DMS114 treated with DMSO at 0.1 percent for 48 hours (cell line): ENCODE measurements around the gene GPR157.
"Not testable (repeated sequence)": the region's sequence is repeated elsewhere in the genome, so short reads cannot be mapped to it uniquely, and the experiment has no call there.

Source experiments
- DNase-seq: peaks from one replicate; lab custom pipeline; 2025; ENCODE audit not compliant: unreplicated experiment; lab: John Stamatoyannopoulos, UW

Gene GPR157, protein sequence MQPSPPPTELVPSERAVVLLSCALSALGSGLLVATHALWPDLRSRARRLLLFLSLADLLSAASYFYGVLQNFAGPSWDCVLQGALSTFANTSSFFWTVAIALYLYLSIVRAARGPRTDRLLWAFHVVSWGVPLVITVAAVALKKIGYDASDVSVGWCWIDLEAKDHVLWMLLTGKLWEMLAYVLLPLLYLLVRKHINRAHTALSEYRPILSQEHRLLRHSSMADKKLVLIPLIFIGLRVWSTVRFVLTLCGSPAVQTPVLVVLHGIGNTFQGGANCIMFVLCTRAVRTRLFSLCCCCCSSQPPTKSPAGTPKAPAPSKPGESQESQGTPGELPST

DNA sequence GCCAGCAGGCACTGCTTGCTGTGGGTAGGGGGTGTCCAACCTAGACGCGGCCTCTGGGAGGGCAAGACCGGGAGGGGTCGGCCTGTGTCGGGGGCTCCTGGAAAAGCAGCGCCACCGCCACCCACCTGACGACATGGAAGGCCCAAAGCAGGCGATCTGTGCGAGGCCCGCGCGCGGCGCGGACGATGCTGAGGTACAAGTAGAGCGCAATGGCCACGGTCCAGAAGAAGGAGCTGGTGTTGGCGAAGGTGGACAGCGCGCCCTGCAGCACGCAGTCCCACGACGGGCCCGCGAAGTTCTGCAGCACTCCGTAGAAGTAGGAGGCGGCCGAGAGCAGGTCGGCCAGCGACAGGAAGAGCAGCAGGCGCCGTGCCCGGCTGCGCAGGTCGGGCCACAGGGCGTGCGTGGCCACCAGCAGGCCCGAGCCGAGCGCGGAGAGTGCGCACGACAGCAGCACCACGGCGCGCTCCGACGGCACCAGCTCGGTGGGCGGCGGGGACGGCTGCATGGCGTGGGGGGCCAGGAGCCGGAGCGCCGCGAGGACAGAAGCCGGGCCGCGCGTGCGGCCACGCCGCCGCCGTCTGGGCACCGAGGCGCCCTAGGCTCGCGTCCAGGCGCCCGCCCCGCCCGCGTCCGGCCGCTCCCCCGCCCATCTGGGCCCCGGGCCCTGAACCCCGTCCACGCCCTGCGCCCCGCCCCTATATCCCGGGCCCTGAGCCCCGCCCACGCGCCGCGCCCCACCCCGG is at the start of gene GPR157:
Gene GPR157, minus strand, starts transcription at position 583 of the 746 bp plus-strand sequence. Its CDS starts 75 bp downstream, at position 508.
- DNase-seq = no peak

GRCh38 chr1:9174762-9175161 is 45.9 kb upstream of the GPR157 start:
- no peak for DNase-seq

DNA sequence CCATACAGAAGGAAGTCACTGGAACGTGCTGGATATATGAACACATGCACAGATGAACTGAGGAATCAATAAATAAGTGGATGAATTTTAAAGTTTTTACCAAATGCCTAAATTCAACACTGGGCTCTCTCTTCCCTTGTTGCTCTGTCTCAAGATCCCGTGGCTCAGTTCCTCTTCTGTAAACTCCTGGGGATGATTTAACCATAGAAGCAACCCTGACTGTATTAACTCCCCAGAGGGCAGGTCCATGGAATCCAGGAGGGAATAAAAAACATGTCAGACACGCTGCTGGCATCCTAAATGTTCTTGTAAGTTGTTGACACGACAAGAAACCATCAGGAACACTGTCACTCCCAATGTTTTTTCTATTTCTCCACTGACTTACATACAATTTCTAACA is 45.3 kb upstream of the GPR157 start:
- no peak for DNase-seq

DNA sequence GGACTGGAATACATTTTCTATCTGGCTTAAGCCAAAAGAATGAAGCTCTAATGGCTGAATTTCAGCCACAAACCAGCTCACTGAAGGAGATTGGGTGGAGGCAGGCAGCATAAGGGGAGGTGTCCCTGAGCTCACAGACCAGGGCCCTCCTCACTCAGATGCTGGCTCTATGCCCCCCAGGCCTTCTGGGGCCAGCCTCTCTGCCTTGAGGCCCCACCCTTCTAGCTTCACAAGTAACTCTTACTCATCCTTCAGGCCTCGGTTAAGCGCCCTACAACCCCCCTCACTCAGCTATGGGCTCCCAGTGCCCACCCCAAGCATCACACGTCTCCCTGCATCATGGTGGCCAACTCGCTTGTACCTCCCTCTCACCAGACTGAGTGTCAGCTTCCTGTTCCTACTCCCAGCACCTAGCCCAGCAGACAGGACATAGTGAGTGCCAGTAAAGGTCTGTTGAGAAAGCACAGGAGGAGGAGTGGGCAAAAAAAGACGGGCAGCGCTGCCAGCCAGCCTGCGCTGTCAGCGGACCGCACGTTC is 40.8 kb upstream of the GPR157 start:
- no peak for DNase-seq

- DNase-seq = no peak
These were observed 38.7 kb upstream of the GPR157 start for GRCh38 chr1:9167638-9168037.

GRCh38 chr1:9166289-9167235 is 37.7 kb upstream of the GPR157 start:
- no peak for DNase-seq

GRCh38 chr1:9165396-9165795 is 36.5 kb upstream of the GPR157 start:
- DNase-seq = no peak

GRCh38 chr1:9164919-9165318 is 36.0 kb upstream of the GPR157 start:
- DNase-seq = no peak

DNA sequence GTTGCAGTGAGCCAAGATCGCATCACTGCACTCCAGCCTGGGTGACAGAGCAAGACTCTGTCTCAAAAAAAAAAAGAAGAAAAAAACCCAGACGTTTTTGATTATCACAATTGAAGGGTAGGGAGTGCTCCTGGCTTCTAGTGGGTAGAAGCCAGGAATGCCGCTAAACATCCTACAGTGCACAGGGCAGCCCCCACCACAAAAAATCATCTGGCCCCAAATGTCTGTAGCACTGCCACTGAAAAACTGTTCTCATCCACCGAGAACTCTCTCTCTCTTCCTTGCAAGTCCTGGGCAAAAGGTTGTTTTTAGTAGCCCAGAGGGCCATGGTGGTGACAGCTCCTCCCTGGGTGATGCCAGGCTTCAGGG is 35.6 kb upstream of the GPR157 start:
- DNase-seq = no peak

- DNase-seq = no peak
These were observed 33.1 kb upstream of the GPR157 start for GRCh38 chr1:9161963-9162362.

DNA sequence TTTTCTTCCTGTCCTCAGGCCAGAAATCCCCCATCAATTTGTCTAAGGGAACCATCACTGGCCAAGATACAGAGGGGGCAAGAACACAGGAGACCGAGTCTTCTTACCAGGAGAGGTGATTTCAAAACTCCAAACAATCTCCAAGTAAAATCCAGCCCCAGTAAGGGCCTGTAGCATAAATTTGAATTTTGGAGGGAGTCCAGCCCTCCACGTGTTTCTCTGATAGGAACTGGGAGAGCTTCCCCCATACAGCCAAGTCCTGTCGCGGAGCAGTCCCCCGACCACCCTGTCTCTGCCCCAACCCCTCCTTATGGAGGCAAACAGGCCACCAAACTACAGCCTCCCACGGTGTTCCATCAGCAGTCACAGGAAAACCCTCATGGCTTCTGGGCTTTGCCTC is 32.4 kb upstream of the GPR157 start:
- DNase-seq = no peak

- DNase-seq = no peak
These were observed 31.3 kb upstream of the GPR157 start for GRCh38 chr1:9160079-9160717.

DNA sequence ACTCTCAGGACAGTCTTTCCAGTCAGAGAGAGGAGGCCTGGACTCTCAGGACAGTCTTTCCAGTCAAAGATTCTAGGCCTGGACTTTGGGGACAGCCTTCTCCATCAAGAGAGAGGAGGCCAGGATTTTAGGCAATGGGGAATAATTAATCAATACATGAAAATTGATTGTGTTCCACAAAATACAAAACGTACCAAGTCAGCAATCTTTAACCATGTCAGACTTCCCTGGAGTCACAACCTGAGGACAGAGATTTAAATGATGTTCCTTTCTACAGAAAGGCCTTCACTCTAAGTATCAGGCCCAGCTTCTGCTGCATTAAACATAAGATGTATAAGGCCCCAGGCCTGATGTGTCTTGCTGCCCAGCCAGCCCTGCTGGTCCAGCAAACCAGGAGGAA is 27.0 kb upstream of the GPR157 start:
- DNase-seq = no peak

- not testable (repeated sequence) for DNase-seq
These were observed 26.5 kb upstream of the GPR157 start for GRCh38 chr1:9155405-9155804.

- no peak for DNase-seq
These were observed 24.2 kb upstream of the GPR157 start for GRCh38 chr1:9153152-9153551.

- DNase-seq = no peak
These were observed 23.6 kb upstream of the GPR157 start for GRCh38 chr1:9152535-9152934.

GRCh38 chr1:9151328-9151860 is 22.5 kb upstream of the GPR157 start:
- DNase-seq = no peak

- DNase-seq = no peak
These were observed 21.9 kb upstream of the GPR157 start for GRCh38 chr1:9150582-9151327.

- no peak for DNase-seq
These were observed 21.1 kb upstream of the GPR157 start for GRCh38 chr1:9149837-9150581.
